ENCODE data around the gene RIC8A.

RIC8A gene

DNA sequence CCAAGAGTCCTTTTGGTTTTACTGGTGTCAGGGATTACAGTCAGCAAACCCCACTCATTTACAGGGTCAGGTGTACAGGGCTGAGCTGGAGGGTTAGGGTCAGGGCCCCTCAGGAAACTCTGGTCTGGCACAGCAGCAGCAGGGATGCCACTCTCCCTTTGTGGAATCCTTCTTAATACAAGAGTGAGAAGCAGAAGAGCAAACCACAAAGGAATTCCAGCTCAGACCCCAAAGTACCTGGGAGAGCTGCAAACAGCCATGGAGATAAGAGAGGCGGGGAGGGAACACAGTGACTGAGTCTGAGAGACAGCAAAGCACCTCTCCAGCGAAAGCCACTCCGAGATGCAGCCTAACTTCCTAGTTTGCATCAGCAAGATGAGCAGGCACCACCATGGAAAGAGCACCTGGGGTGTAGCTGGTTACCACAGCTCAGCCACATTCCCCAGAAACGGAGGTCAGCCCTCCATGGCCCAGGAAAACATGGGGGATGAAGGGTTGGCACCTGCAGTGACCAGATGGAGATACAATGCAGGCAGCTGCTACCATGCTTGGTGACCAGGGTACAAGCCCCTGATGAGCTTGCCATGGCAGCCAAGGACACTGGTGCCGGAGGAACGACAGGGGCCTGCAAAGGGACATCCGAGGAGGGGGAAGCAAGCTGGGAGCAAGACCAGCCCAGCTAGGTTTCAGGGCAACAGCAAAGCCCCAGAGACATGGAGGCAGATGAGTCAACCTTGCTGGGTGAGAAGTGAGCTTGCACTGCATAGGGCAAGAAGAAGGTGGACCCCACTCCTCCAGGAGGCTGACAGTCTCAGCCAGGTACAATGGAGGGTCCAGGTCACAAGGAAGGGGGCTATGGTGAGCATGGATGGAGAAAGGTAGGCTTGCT is 4.2 kb upstream of the RIC8A start:
- TF ChIP-seq, protein P1, sequence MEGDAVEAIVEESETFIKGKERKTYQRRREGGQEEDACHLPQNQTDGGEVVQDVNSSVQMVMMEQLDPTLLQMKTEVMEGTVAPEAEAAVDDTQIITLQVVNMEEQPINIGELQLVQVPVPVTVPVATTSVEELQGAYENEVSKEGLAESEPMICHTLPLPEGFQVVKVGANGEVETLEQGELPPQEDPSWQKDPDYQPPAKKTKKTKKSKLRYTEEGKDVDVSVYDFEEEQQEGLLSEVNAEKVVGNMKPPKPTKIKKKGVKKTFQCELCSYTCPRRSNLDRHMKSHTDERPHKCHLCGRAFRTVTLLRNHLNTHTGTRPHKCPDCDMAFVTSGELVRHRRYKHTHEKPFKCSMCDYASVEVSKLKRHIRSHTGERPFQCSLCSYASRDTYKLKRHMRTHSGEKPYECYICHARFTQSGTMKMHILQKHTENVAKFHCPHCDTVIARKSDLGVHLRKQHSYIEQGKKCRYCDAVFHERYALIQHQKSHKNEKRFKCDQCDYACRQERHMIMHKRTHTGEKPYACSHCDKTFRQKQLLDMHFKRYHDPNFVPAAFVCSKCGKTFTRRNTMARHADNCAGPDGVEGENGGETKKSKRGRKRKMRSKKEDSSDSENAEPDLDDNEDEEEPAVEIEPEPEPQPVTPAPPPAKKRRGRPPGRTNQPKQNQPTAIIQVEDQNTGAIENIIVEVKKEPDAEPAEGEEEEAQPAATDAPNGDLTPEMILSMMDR (conservative IDR thresholded peaks at IDR 0.05): no peak
- TF ChIP-seq ZFX (IDR thresholded peaks at IDR 0.05): no peak
- no peak overlapping the region for H3K27ac ChIP-seq

GRCh38 chr11:203945-204586 is 3.4 kb upstream of the RIC8A start:
- TF ChIP-seq, protein P1 (conservative IDR thresholded peaks at IDR 0.05): no peak
- TF ChIP-seq ZFX (IDR thresholded peaks at IDR 0.05): no peak
- no peak overlapping the region for H3K27ac ChIP-seq

GRCh38 chr11:204587-205109 is 2.9 kb upstream of the RIC8A start:
- no peak for TF ChIP-seq ZFX (IDR thresholded peaks at IDR 0.05)
- TF ChIP-seq, protein P1 (conservative IDR thresholded peaks at IDR 0.05): no peak
- no peak overlapping the region for H3K27ac ChIP-seq

GRCh38 chr11:205221-206001 is 2.1 kb upstream of the RIC8A start:
- TF ChIP-seq, protein P1 (conservative IDR thresholded peaks at IDR 0.05): no peak
- no peak for TF ChIP-seq ZFX (IDR thresholded peaks at IDR 0.05)
- H3K27ac ChIP-seq: peak overlapping the region; percentile 96; the same call in 1 of the 2 replicates

DNA sequence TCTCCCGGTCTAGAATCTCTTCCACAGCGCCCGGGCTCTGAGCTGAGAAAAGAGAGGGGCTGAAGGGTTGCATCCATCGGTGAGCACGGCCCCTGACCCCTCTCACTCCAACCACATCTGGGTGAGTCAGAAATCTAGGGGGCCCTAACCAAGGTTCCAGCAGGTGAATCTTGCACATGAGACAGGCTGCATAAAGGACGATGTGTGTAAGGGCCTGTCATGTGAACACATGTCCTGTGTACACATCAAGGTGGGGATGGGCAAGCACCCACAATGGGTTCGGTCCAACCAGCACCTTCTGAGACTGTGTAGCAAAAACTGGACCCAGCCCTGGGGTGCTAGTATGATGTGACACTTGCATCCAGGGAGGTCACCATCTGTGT is 1.5 kb upstream of the RIC8A start:
- peak overlapping the region; percentile 96 for H3K27ac ChIP-seq
- TF ChIP-seq ZFX (IDR thresholded peaks at IDR 0.05): no peak
- TF ChIP-seq, protein P1 (conservative IDR thresholded peaks at IDR 0.05): no peak

- peak overlapping the region; percentile 96 for H3K27ac ChIP-seq
- TF ChIP-seq, protein P1 (conservative IDR thresholded peaks at IDR 0.05): no peak
- TF ChIP-seq ZFX (IDR thresholded peaks at IDR 0.05): peak; percentile 82; the same call in 1 of the 2 replicates
Measured at GRCh38 chr11:206526-207207, 841 bp upstream of the RIC8A start.

Data from C4-2B (cell line).